ENCODE data around the gene TMEM259. TPM values are rescaled to one million over a fixed set of nuclear protein-coding genes. Genes with fewer than 3 reads are reported as not detected.
A peak's percentile ranks its signal among the peaks of the same experiment; 100 is the strongest.

The TMEM259 gene
- total RNA-seq, 1 donor from 2014 or later: 31.7 TPM

GRCh38 chr19:1016647-1017114 lies 4.2 kb downstream of the TMEM259 start:
- no peaks in the 10 kb centered on the region for H3K9me3 ChIP-seq (ENCODE audit: low read depth)
- Mint-ChIP-seq H3K27ac (peak overlapping the region; percentile 53), H3K36me3 (no peaks in the 10 kb centered on the region), H3K4me1 (peaks cover 39% of the 10 kb centered on the region), H3K9me3 (no peaks in the 10 kb centered on the region), H3K4me3 (peak overlapping the region; percentile 27), H3K27me3 (ENCODE audit: insufficient read depth, low read depth) (peaks cover 6% of the 10 kb centered on the region)
- H3K4me1 ChIP-seq: peaks cover 21% of the 10 kb centered on the region
- H2AFZ ChIP-seq (replicated peaks): no peak overlapping the region
- peak overlapping the region; percentile 19 for H3K9ac ChIP-seq
- H3K27me3 ChIP-seq: no peaks in the 10 kb centered on the region
- peaks cover 67% of the 10 kb centered on the region for H4K20me1 ChIP-seq (ENCODE audit: low read depth)
- no peak for TF ChIP-seq EZH2phosphoT487 (IDR thresholded peaks at IDR 0.05)
- TF ChIP-seq, protein P1, sequence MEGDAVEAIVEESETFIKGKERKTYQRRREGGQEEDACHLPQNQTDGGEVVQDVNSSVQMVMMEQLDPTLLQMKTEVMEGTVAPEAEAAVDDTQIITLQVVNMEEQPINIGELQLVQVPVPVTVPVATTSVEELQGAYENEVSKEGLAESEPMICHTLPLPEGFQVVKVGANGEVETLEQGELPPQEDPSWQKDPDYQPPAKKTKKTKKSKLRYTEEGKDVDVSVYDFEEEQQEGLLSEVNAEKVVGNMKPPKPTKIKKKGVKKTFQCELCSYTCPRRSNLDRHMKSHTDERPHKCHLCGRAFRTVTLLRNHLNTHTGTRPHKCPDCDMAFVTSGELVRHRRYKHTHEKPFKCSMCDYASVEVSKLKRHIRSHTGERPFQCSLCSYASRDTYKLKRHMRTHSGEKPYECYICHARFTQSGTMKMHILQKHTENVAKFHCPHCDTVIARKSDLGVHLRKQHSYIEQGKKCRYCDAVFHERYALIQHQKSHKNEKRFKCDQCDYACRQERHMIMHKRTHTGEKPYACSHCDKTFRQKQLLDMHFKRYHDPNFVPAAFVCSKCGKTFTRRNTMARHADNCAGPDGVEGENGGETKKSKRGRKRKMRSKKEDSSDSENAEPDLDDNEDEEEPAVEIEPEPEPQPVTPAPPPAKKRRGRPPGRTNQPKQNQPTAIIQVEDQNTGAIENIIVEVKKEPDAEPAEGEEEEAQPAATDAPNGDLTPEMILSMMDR (IDR thresholded peaks at IDR 0.05): no peak
- no peak overlapping the region for H3K27ac ChIP-seq
- H3K36me3 ChIP-seq: no peaks in the 10 kb centered on the region
- H3K4me3 ChIP-seq: no peak overlapping the region
- H3K79me2 ChIP-seq (ENCODE audit: low read depth): peaks cover 67% of the 10 kb centered on the region
- DNase-seq (ENCODE audit: low spot score): no peak
- H3F3A ChIP-seq (ENCODE audit: low read depth): peaks cover 8% of the 10 kb centered on the region
- H3K4me2 ChIP-seq: peak overlapping the region; percentile 55

DNA sequence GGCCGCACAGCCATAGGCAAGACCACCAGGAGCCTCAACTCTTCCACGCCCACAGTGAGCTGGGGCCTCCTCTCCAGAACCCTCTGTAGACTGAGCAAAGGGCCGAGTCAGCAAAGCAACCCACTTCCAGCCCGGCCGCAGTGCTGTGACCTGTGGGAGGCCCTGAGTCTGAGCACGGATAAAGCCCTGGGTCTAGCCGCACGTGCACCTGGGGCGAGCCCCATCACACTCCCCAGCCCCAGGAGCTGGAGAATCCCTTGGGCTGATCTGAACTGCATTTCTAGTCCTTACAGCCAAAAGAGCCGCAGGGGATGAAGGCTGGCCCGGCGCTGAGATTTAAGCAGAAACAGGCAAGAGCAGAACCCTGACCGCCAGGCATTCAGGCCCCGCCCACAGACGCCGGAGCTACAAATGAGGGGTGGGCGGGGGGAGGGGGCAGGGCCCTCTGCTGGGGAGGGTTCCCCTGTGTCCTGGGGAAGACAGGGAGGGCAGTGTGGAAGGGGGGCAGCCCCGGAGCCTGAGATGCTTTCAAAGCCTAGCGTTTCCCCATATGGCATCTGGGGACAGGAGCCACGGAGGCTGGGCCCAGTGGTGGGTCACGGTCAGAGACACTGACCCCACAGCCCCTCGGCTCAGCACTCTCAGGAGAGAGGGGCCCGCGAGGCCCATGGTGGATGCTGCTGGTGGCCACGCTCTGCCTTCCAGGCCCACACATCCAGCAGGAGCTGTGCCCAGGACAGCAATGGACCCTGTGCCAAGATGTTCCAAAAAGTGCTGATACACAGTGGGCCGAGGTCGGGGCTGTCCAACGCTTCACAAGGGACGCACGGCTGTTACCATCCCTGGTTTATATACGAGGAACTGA lies 4.9 kb downstream of the TMEM259 start:
- Mint-ChIP-seq H3K27me3 (ENCODE audit: insufficient read depth, low read depth) (no peaks in the 10 kb centered on the region), H3K4me3 (peak overlapping the region; percentile 46), H3K9me3 (no peaks in the 10 kb centered on the region), H3K36me3 (no peaks in the 10 kb centered on the region), H3K4me1 (peaks cover 33% of the 10 kb centered on the region), H3K27ac (no peak overlapping the region)
- peaks cover 67% of the 10 kb centered on the region for H4K20me1 ChIP-seq (ENCODE audit: low read depth)
- H3K27ac ChIP-seq: no peak overlapping the region
- TF ChIP-seq, protein P1 (IDR thresholded peaks at IDR 0.05): no peak
- peak overlapping the region; percentile 55 for H3K4me2 ChIP-seq
- no peak overlapping the region for H2AFZ ChIP-seq (replicated peaks)
- DNase-seq (ENCODE audit: low spot score): peak; percentile 42
- H3K27me3 ChIP-seq: no peaks in the 10 kb centered on the region
- peaks cover 4% of the 10 kb centered on the region for H3F3A ChIP-seq (ENCODE audit: low read depth)
- H3K36me3 ChIP-seq: no peaks in the 10 kb centered on the region
- H3K4me1 ChIP-seq: peaks cover 21% of the 10 kb centered on the region
- H3K9ac ChIP-seq: peak overlapping the region; percentile 19
- H3K4me3 ChIP-seq: no peak overlapping the region
- H3K79me2 ChIP-seq (ENCODE audit: low read depth): peaks cover 67% of the 10 kb centered on the region
- H3K9me3 ChIP-seq (ENCODE audit: low read depth): no peaks in the 10 kb centered on the region

- Histone ChIP-seq H2AFZ (replicated peaks) (no peak overlapping the region), H3K4me2 (peak overlapping the region; percentile 55), H3K4me1 (peaks cover 21% of the 10 kb centered on the region), H3K27ac (no peak overlapping the region), H3K4me3 (no peak overlapping the region), H3K27me3 (no peaks in the 10 kb centered on the region), H3F3A (ENCODE audit: low read depth) (peaks cover 4% of the 10 kb centered on the region), H3K9me3 (ENCODE audit: low read depth) (no peaks in the 10 kb centered on the region), H3K36me3 (no peaks in the 10 kb centered on the region), H3K79me2 (ENCODE audit: low read depth) (peaks cover 61% of the 10 kb centered on the region), H4K20me1 (ENCODE audit: low read depth) (peaks cover 63% of the 10 kb centered on the region), H3K9ac (no peak overlapping the region)
- no peaks in the 10 kb centered on the region for H3K9me3 Mint-ChIP-seq
- peaks cover 33% of the 10 kb centered on the region for H3K4me1 Mint-ChIP-seq
- no peak overlapping the region for H3K27ac Mint-ChIP-seq
- DNase-seq (ENCODE audit: low spot score): no peak
- TF ChIP-seq EZH2phosphoT487 (IDR thresholded peaks at IDR 0.05): no peak
- TF ChIP-seq, protein P1 (IDR thresholded peaks at IDR 0.05): no peak
- no peak overlapping the region for H3K4me3 Mint-ChIP-seq
- H3K27me3 Mint-ChIP-seq (ENCODE audit: insufficient read depth, low read depth): no peaks in the 10 kb centered on the region
- H3K36me3 Mint-ChIP-seq: no peaks in the 10 kb centered on the region
These were observed 5.7 kb downstream of the TMEM259 start for GRCh38 chr19:1015061-1015781.

Data from neural progenitor cell (in vitro differentiated cells).